ENCODE data around the gene FAM219A. TPM values are rescaled to one million over a fixed set of nuclear protein-coding genes. Genes with fewer than 3 reads are reported as not detected.
"Not testable (repeated sequence)": the region's sequence is repeated elsewhere in the genome, so short reads cannot be mapped to it uniquely, and the experiment has no call there.

FAM219A gene
- total RNA-seq, 1 experiment from 2014 or later, result 38.6 TPM

- no peak for DNase-seq (ENCODE audit: low read depth, low spot score)
- Histone ChIP-seq H3K9me3 (ENCODE audit: control insufficient read depth, insufficient read depth, low read depth, low read length) (no peaks in the 10 kb centered on the region), H3K4me3 (ENCODE audit: low read depth in 2 of 2, low read length in 2 of 2) (no peak overlapping the region), H3K36me3 (ENCODE audit: control insufficient read depth, insufficient read depth, low read length) (no peaks in the 10 kb centered on the region), H3K27ac (ENCODE audit: low read length) (no peak overlapping the region), H3K27me3 (ENCODE audit: control insufficient read depth, insufficient read depth, low read length) (no peaks in the 10 kb centered on the region), H3K4me1 (ENCODE audit: control insufficient read depth, insufficient read depth, low read length) (no peaks in the 10 kb centered on the region)
- in situ Hi-C loops (cut with HindIII; ENCODE audit: low pct_unique_long_range_greater_than_20kb, low sequenced_read_pairs) (no loop called here), intact Hi-C loops (cut with micrococcal nuclease; ENCODE audit: unreplicated experiment) (no loop called here)
- TF ChIP-seq TCF7L2 (IDR thresholded peaks at IDR 0.05; ENCODE audit: low read depth, low read length) (no peak), SIN3A (IDR thresholded peaks at IDR 0.05; ENCODE audit: borderline replicate concordance, insufficient read depth, low read depth, low read length) (no peak), CTCF (IDR thresholded peaks at IDR 0.05) (no peak), POLR2AphosphoS5 (IDR thresholded peaks at IDR 0.05; ENCODE audit: low read depth, low read length) (no peak)
- TF ChIP-seq, protein P1, sequence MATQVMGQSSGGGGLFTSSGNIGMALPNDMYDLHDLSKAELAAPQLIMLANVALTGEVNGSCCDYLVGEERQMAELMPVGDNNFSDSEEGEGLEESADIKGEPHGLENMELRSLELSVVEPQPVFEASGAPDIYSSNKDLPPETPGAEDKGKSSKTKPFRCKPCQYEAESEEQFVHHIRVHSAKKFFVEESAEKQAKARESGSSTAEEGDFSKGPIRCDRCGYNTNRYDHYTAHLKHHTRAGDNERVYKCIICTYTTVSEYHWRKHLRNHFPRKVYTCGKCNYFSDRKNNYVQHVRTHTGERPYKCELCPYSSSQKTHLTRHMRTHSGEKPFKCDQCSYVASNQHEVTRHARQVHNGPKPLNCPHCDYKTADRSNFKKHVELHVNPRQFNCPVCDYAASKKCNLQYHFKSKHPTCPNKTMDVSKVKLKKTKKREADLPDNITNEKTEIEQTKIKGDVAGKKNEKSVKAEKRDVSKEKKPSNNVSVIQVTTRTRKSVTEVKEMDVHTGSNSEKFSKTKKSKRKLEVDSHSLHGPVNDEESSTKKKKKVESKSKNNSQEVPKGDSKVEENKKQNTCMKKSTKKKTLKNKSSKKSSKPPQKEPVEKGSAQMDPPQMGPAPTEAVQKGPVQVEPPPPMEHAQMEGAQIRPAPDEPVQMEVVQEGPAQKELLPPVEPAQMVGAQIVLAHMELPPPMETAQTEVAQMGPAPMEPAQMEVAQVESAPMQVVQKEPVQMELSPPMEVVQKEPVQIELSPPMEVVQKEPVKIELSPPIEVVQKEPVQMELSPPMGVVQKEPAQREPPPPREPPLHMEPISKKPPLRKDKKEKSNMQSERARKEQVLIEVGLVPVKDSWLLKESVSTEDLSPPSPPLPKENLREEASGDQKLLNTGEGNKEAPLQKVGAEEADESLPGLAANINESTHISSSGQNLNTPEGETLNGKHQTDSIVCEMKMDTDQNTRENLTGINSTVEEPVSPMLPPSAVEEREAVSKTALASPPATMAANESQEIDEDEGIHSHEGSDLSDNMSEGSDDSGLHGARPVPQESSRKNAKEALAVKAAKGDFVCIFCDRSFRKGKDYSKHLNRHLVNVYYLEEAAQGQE (IDR thresholded peaks at IDR 0.05; ENCODE audit: insufficient read depth in 1 of 2, low read depth in 2 of 2, low read length in 1 of 2), result no peak
- CTCF ChIA-PET, result no interaction called here
- ATAC-seq, result no peak
- POLR2A ChIA-PET, result no interaction called here
- BruUV-seq (replicated peaks), result no TSS peak
Measured at GRCh38 chr9:34362614-34363214, 95.7 kb downstream of the FAM219A start.

- POLR2A ChIA-PET, result interaction anchor here (0.6 to 0.7 kb wide), 2 partner anchors 22 to 288 kb away, joined by 5 to 6 read pairs; no protein-coding TSS in a partner anchor
- H3K36me3 ChIP-seq (ENCODE audit: control insufficient read depth, insufficient read depth, low read length); CTCF ChIA-PET; in situ Hi-C loops (cut with HindIII; ENCODE audit: low pct_unique_long_range_greater_than_20kb, low sequenced_read_pairs); ATAC-seq; H3K27me3 ChIP-seq (ENCODE audit: control insufficient read depth, insufficient read depth, low read length); H3K9me3 ChIP-seq (ENCODE audit: control insufficient read depth, insufficient read depth, low read depth, low read length); intact Hi-C loops (cut with micrococcal nuclease; ENCODE audit: unreplicated experiment); H3K4me1 ChIP-seq (ENCODE audit: control insufficient read depth, insufficient read depth, low read length); H3K4me3 ChIP-seq (ENCODE audit: low read depth in 2 of 2, low read length in 2 of 2); H3K27ac ChIP-seq (ENCODE audit: low read length); BruUV-seq (replicated peaks); DNase-seq (ENCODE audit: low read depth, low spot score): not testable (repeated sequence)
Measured at GRCh38 chr9:34352957-34353356, 105.4 kb downstream of the FAM219A start.

DNA sequence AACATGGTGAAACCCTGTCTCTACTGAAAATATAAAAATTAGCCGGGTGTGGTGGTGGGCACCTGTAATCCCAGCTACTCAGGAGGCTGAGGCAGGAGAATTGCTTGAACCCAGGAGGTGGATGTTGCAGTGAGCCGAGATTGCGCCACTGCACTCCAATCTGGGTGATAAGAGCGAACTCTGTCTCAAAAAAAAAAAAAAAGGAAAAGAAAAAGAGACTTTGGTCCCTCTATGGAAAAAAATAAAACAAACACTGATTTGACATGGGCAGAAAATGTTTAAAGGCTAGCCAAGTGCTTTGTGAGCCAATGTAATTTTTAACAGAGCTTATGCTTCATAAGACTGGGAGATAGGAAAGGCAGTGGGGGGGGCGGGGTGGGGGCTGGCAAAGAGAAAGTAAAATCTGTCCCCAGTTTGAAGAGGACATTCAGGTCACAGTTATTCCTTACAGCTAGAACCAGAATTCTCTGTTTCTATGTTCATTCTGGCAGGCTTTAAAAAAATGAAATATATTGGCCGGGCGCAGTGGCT, 106.2 kb downstream of the FAM219A start:
- H3K9me3 ChIP-seq (ENCODE audit: control insufficient read depth, insufficient read depth, low read depth, low read length); H3K4me3 ChIP-seq (ENCODE audit: low read depth in 2 of 2, low read length in 2 of 2); intact Hi-C loops (cut with micrococcal nuclease; ENCODE audit: unreplicated experiment); ATAC-seq; DNase-seq (ENCODE audit: low read depth, low spot score); H3K4me1 ChIP-seq (ENCODE audit: control insufficient read depth, insufficient read depth, low read length); H3K27me3 ChIP-seq (ENCODE audit: control insufficient read depth, insufficient read depth, low read length); in situ Hi-C loops (cut with HindIII; ENCODE audit: low pct_unique_long_range_greater_than_20kb, low sequenced_read_pairs); H3K36me3 ChIP-seq (ENCODE audit: control insufficient read depth, insufficient read depth, low read length); H3K27ac ChIP-seq (ENCODE audit: low read length); BruUV-seq (replicated peaks): not testable (repeated sequence)
- ChIA-PET CTCF (interaction anchor here (0.7 kb wide), 3 partner anchors 166 to 642 kb away, joined by 3 to 6 read pairs (median 5); no protein-coding TSS in a partner anchor), POLR2A (interaction anchor here (0.6 to 0.7 kb wide), 2 partner anchors 23 to 287 kb away, joined by 5 to 6 read pairs; no protein-coding TSS in a partner anchor)
